HepG2 (cell line): Measurements from ENCODE around the gene FIGNL1. TPM values are rescaled to one million over a fixed set of nuclear protein-coding genes. Genes with fewer than 3 reads are reported as not detected.

Source experiments
- ARNT2 ChIP-seq: sonication (generic); formaldehyde crosslinking; IDR thresholded peaks from 2 replicates; pipeline ENCODE4 v1.8.0; 2022; ENCODE audit warnings: mild to moderate bottlenecking, low read depth, missing genetic modification reagents, moderate library complexity
- ELF1 ChIP-seq: sonication (generic); formaldehyde crosslinking; IDR thresholded peaks from 2 replicates; pipeline ENCODE4 v1.4.0; 2020; ENCODE audit warnings: missing genetic modification reagents
- KLF16 ChIP-seq, 2 experiments: sonication (generic) in 1 of 2; formaldehyde crosslinking in 1 of 2; IDR thresholded peaks; 2 replicates each; pipeline versions ENCODE4 v1.6.1 to v1.8.0; 2016 to 2023; ENCODE audit warnings: missing genetic modification reagents in 2 of 2, missing compliant biosample characterization in 1 of 2
- MED1 ChIP-seq: sonication (generic); formaldehyde crosslinking; IDR thresholded peaks from 2 replicates; pipeline ENCODE4 v1.4.0; 2020; ENCODE audit warnings: missing genetic modification reagents
- MEIS2 ChIP-seq: sonication (generic); formaldehyde crosslinking; IDR thresholded peaks from 2 replicates; pipeline ENCODE4 v1.9.0; 2021; ENCODE audit warnings: mild to moderate bottlenecking, missing genetic modification reagents
- NFKBIZ ChIP-seq: IDR thresholded peaks from 2 replicates; pipeline ENCODE4 v1.6.1; 2018; ENCODE audit warnings: missing genetic modification reagents, missing compliant biosample characterization
- ONECUT2 ChIP-seq: sonication (generic); formaldehyde crosslinking; IDR thresholded peaks from 2 replicates; pipeline ENCODE4 v1.4.0; 2020; ENCODE audit warnings: missing genetic modification reagents
- PHF8 ChIP-seq: sonication (generic); formaldehyde crosslinking; IDR thresholded peaks from 2 replicates; pipeline ENCODE4 v1.5.0; 2020; ENCODE audit warnings: missing genetic modification reagents
- PRPF4 ChIP-seq: fragments of 200-400 bp; formaldehyde crosslinking; IDR thresholded peaks from 2 replicates; pipeline ENCODE4 v1.6.1; 2016; ENCODE audit warnings: low read length, low read depth; ENCODE audit not compliant: poor library complexity, severe bottlenecking
- SP4 ChIP-seq: sonication (generic); formaldehyde crosslinking; IDR thresholded peaks from 2 replicates; pipeline ENCODE4 v1.8.1; 2023; ENCODE audit warnings: mild to moderate bottlenecking, missing genetic modification reagents
- TBP ChIP-seq: sonication (generic); formaldehyde crosslinking; IDR thresholded peaks from 2 replicates; pipeline ENCODE4 v1.5.0; 2020; ENCODE audit warnings: missing genetic modification reagents
- ZBTB33 ChIP-seq: sonication (generic); formaldehyde crosslinking; IDR thresholded peaks from 2 replicates; pipeline ENCODE4 v1.4.0; 2020; ENCODE audit warnings: missing genetic modification reagents
- ZC3H4 ChIP-seq: sonication (generic); formaldehyde crosslinking; IDR thresholded peaks from 2 replicates; pipeline ENCODE4 v1.4.0; 2020; ENCODE audit warnings: missing genetic modification reagents, borderline replicate concordance
- ZNF335 ChIP-seq: sonication (generic); formaldehyde crosslinking; IDR thresholded peaks from 2 replicates; pipeline ENCODE4 v1.4.0; 2020; ENCODE audit warnings: missing genetic modification reagents
- ZNF431 ChIP-seq: sonication (generic); formaldehyde crosslinking; IDR thresholded peaks from 2 replicates; pipeline ENCODE4 v1.9.0; 2022; ENCODE audit warnings: missing genetic modification reagents, low read depth, mild to moderate bottlenecking, borderline replicate concordance
- ZNF614 ChIP-seq: IDR thresholded peaks from 2 replicates; pipeline ENCODE4 v1.6.1; 2018; ENCODE audit warnings: missing biosample characterization, missing genetic modification reagents, inconsistent platforms, borderline replicate concordance
- ZNF724P ChIP-seq: sonication (generic); formaldehyde crosslinking; IDR thresholded peaks from 2 replicates; pipeline ENCODE4 v1.8.0; 2022; ENCODE audit warnings: missing genetic modification reagents, borderline replicate concordance
- ZNF749 ChIP-seq: sonication (generic); formaldehyde crosslinking; IDR thresholded peaks from 2 replicates; pipeline ENCODE4 v1.8.0; 2022; ENCODE audit warnings: mild to moderate bottlenecking, missing genetic modification reagents, moderate library complexity, borderline replicate concordance
- ZSCAN21 ChIP-seq: sonication (generic); formaldehyde crosslinking; IDR thresholded peaks from 2 replicates; pipeline ENCODE4 v1.8.0; 2022; ENCODE audit warnings: mild to moderate bottlenecking, missing genetic modification reagents, moderate library complexity, borderline replicate concordance
- polyA plus RNA-seq, 8 experiments: library from polyadenylated mRNA; depleted of rRNA in 3 of 8; stranded (reverse) in 7 of 8; unstranded in 1 of 8; fragments of >200 nt; fragmentation: Illumina TruSeq in 4 of 8; extraction: Trizol in 4 of 8; gene quantifications; 2 replicates each; pipeline versions ENCODE4 v1.2.1 to v1.2.3, GENCODE V29; 2011 to 2016; ENCODE audit warnings: low read depth in 4 of 8, missing spikeins in 1 of 8, mixed read lengths in 1 of 8; ENCODE audit not compliant: insufficient read depth in 1 of 8
- total RNA-seq, 5 experiments: library from RNA; depleted of rRNA; stranded (reverse); fragments of >200 nt; fragmentation: Illumina TruSeq; extraction: Trizol; gene quantifications; 2 replicates each; pipeline ENCODE4 v1.2.3, GENCODE V29; 2016; ENCODE audit warnings: low read depth in 1 of 5
- TF ChIP-seq, protein P1 (sequence below): sonication (generic); formaldehyde crosslinking; IDR thresholded peaks from 2 replicates; pipeline ENCODE4 v1.5.1; 2020; ENCODE audit warnings: mild to moderate bottlenecking, moderate library complexity, missing genetic modification reagents
- TF ChIP-seq, protein P2 (sequence below): sonication (generic); formaldehyde crosslinking; IDR thresholded peaks from 2 replicates; pipeline ENCODE4 v1.4.0; 2020; ENCODE audit warnings: missing genetic modification reagents
- TF ChIP-seq, protein P3 (sequence below): sonication (generic); formaldehyde crosslinking; IDR thresholded peaks from 2 replicates; pipeline ENCODE4 v1.4.0; 2020; ENCODE audit warnings: mild to moderate bottlenecking, missing genetic modification reagents

Gene FIGNL1
- total and polyA plus RNA-seq, 2 of the 13 experiments (the other 11 are each of a cell fraction or from before 2014, with no cell fraction given): 4.0 to 20.9 TPM

GRCh38 chr7:50450590-50451032, 461 bp upstream of the FIGNL1 start (continued):
- no peak for TF ChIP-seq ZNF614 (CRISPR knock-in tag)
- no peak for TF ChIP-seq ZSCAN21 (CRISPR knock-in tag)
- TF ChIP-seq ZNF431 (CRISPR knock-in tag): no peak
- TF ChIP-seq, protein P1, sequence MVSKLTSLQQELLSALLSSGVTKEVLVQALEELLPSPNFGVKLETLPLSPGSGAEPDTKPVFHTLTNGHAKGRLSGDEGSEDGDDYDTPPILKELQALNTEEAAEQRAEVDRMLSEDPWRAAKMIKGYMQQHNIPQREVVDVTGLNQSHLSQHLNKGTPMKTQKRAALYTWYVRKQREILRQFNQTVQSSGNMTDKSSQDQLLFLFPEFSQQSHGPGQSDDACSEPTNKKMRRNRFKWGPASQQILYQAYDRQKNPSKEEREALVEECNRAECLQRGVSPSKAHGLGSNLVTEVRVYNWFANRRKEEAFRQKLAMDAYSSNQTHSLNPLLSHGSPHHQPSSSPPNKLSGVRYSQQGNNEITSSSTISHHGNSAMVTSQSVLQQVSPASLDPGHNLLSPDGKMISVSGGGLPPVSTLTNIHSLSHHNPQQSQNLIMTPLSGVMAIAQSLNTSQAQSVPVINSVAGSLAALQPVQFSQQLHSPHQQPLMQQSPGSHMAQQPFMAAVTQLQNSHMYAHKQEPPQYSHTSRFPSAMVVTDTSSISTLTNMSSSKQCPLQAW (CRISPR knock-in tag): peak; percentile 22; the same call in 1 of the 2 replicates
- TF ChIP-seq ELF1 (CRISPR knock-in tag): no peak
- 0 out of 2 replicates have a peak, but pooled peaks have one; percentile 5 for TF ChIP-seq NFKBIZ
- TF ChIP-seq PHF8 (CRISPR knock-in tag): no peak; the same call in 1 of the 2 replicates
- peak in 1 of 2 experiments; percentile 5; a peak in 1 of 4 replicates for TF ChIP-seq KLF16 (CRISPR knock-in tag; IDR thresholded peaks at IDR 0.05)
- no peak for TF ChIP-seq ZNF749 (CRISPR knock-in tag)
- no peak for TF ChIP-seq ARNT2 (CRISPR knock-in tag)
- TF ChIP-seq, protein P2, sequence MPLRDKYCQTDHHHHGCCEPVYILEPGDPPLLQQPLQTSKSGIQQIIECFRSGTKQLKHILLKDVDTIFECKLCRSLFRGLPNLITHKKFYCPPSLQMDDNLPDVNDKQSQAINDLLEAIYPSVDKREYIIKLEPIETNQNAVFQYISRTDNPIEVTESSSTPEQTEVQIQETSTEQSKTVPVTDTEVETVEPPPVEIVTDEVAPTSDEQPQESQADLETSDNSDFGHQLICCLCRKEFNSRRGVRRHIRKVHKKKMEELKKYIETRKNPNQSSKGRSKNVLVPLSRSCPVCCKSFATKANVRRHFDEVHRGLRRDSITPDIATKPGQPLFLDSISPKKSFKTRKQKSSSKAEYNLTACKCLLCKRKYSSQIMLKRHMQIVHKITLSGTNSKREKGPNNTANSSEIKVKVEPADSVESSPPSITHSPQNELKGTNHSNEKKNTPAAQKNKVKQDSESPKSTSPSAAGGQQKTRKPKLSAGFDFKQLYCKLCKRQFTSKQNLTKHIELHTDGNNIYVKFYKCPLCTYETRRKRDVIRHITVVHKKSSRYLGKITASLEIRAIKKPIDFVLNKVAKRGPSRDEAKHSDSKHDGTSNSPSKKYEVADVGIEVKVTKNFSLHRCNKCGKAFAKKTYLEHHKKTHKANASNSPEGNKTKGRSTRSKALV (CRISPR knock-in tag): 0 out of 2 replicates have a peak, but pooled peaks have one; percentile 9
- TF ChIP-seq ZNF724P (CRISPR knock-in tag): no peak; the same call in 1 of the 2 replicates
- TF ChIP-seq PRPF4: peak; percentile 57
- TF ChIP-seq ZNF335 (CRISPR knock-in tag): no peak
- TF ChIP-seq MED1 (CRISPR knock-in tag): 0 out of 2 replicates have a peak, but pooled peaks have one; percentile 3
- TF ChIP-seq MEIS2 (CRISPR knock-in tag): 0 out of 2 replicates have a peak, but pooled peaks have one; percentile 4
- TF ChIP-seq SP4 (CRISPR knock-in tag): peak; percentile 9; the same call in 1 of the 2 replicates
- no peak for TF ChIP-seq ONECUT2 (CRISPR knock-in tag)
- TF ChIP-seq ZC3H4: no peak
- 0 out of 2 replicates have a peak, but pooled peaks have one; percentile 28 for TF ChIP-seq ZBTB33 (CRISPR knock-in tag)
- TF ChIP-seq TBP (CRISPR knock-in tag): no peak
- TF ChIP-seq, protein P3, sequence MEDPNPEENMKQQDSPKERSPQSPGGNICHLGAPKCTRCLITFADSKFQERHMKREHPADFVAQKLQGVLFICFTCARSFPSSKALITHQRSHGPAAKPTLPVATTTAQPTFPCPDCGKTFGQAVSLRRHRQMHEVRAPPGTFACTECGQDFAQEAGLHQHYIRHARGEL: no peak
